Liver (tissue), 3 donors: ENCODE data around the gene RAE1.

Experiments
- ATF3 ChIP-seq: IDR thresholded peaks from 2 replicates; pipeline ENCODE4 v1.6.1; 2016; ENCODE audit warnings: antibody characterized with exemption
- CTCF ChIP-seq: fragments of 150-350 bp; IDR thresholded peaks from 2 replicates; pipeline ENCODE4 v1.5.1; 2017; ENCODE audit warnings: improper control_type of control experiment, low read depth, low read length; ENCODE audit not compliant: missing input control
- FOXA1 ChIP-seq: IDR thresholded peaks from 2 replicates; pipeline ENCODE4 v1.6.1; 2016; ENCODE audit warnings: antibody characterized with exemption
- GABPA ChIP-seq, 2 donors: IDR thresholded peaks in 1 of 2; conservative IDR thresholded peaks in 1 of 2; 2 replicates each; pipeline ENCODE4 v1.6.1; 2016; ENCODE audit warnings: antibody characterized with exemption in 2 of 2, mild to moderate bottlenecking in 1 of 2, moderate library complexity in 1 of 2
- JUND ChIP-seq, 2 donors: IDR thresholded peaks; 2 replicates each; pipeline ENCODE4 v1.6.1; 2016; ENCODE audit warnings: antibody characterized with exemption in 2 of 2
- MAX ChIP-seq: IDR thresholded peaks from 2 replicates; pipeline ENCODE4 v1.6.1; 2016; ENCODE audit warnings: antibody characterized with exemption
- RAD21 ChIP-seq, 2 donors: IDR thresholded peaks; 2 replicates each; pipeline ENCODE4 v1.6.1; 2016; ENCODE audit warnings: antibody characterized with exemption in 2 of 2, mild to moderate bottlenecking in 2 of 2
- REST ChIP-seq: IDR thresholded peaks from 2 replicates; pipeline ENCODE4 v1.6.1; 2016; ENCODE audit warnings: antibody characterized with exemption, mild to moderate bottlenecking
- RXRA ChIP-seq, 2 donors: IDR thresholded peaks; 2 replicates each; pipeline ENCODE4 v1.6.1; 2017 to 2018; ENCODE audit warnings: antibody characterized with exemption in 2 of 2, mild to moderate bottlenecking in 1 of 2
- TAF1 ChIP-seq: conservative IDR thresholded peaks from 2 replicates; pipeline ENCODE4 v1.6.1; 2016; ENCODE audit warnings: antibody characterized with exemption, mild to moderate bottlenecking
- YY1 ChIP-seq: IDR thresholded peaks from 2 replicates; pipeline ENCODE4 v1.6.1; 2016; ENCODE audit warnings: antibody characterized with exemption, mild to moderate bottlenecking
- donor health status: healthy.
- donor health status: healthy.

GRCh38 chr20:57417830-57418780, 67.0 kb downstream of the RAE1 start:
- no peak for TF ChIP-seq ATF3
- TF ChIP-seq CTCF: no peak
- TF ChIP-seq RAD21 (IDR thresholded peaks at IDR 0.05): no peak
- no peak for TF ChIP-seq RXRA (IDR thresholded peaks at IDR 0.05)
- no peak for TF ChIP-seq REST
- no peak for TF ChIP-seq TAF1
- no peak for TF ChIP-seq MAX
- TF ChIP-seq YY1: no peak
- no peak for TF ChIP-seq GABPA (IDR thresholded peaks at IDR 0.05 in 1 of 2, conservative IDR thresholded peaks at IDR 0.05 in 1 of 2)
- no peak for TF ChIP-seq JUND (IDR thresholded peaks at IDR 0.05)
- TF ChIP-seq FOXA1: no peak
